ENCODE measurements around the gene ZNF165.
A peak's percentile ranks its signal among the peaks of the same experiment; 100 is the strongest.

Gene ZNF165

DNA sequence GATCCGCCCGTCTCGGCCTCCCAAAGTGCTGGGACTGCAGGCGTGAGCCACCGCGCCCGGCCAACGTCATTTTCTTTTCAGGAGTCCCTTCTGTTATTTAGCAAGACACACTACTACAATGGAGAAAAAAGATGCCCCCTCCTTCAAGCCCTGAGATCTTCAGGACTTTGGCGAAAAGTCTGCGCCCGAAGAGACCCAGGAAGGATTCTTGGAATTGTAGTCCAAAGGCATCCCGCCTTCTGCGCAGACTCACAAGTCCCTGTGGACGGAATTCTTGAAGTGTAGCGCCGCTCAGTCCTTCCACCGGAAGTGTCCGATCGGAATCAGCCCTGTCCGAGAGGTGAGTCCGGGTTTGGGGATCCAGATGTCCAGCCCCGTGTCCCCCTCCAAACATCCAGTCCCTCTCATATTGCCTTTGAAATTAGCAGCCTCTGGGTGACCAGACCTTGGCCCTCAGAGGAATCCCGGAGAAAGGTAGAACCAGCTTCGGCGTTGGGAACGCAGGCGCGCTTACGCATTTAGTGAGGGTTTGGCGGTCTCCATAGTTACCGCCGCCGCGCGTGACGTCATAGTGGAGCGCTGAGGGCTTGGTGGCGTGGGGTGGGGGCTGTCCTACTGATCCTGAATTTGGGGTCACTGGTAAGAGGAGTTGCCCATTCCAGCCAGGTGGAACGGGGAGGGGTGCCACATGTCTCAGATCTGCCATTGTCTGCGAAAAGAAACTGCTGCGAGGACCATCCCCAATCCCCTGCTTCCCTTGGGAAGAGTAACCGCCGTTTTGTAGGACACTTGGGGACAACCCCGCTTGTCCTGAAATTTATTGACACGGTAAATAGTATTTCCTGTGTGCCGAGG is 490 bp downstream of the ZNF165 start (continued):
- TF ChIP-seq MEIS1 (CRISPR knock-in tag; IDR thresholded peaks at IDR 0.05; ENCODE audit: borderline replicate concordance) (no peak), KLF9 (tag by site-specific recombination; IDR thresholded peaks at IDR 0.05; ENCODE audit: low read depth) (0 out of 2 replicates have a peak, but pooled peaks have one; percentile 13), ZNF521 (tag by site-specific recombination; IDR thresholded peaks at IDR 0.05) (no peak), IKZF3 (tag by site-specific recombination; IDR thresholded peaks at IDR 0.05) (peak; percentile 78), ZNF311 (tag by site-specific recombination; IDR thresholded peaks at IDR 0.05; ENCODE audit: borderline replicate concordance) (no peak)

DNA sequence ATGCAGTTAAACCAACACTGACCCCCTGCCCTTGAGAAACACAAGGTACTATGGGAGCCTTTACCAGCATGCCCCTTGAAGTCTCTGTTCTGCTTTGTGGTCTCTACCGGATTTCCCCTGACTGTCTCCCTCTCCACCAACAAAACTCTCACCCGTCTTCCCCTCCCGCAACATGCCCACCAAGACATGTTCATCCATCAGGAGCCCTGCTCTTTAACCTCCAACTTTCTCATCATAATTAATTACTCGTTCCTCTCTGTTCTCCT is 1.1 kb downstream of the ZNF165 start:
- POLR2A ChIA-PET: no interaction called here
- TF ChIP-seq ZNF76 (tag by site-specific recombination; IDR thresholded peaks at IDR 0.05; ENCODE audit: borderline replicate concordance, low read depth) (peak; percentile 74; the same call in 1 of the 2 replicates), ZNF2 (tag by site-specific recombination; IDR thresholded peaks at IDR 0.05) (no peak), ZNF223 (tag by site-specific recombination; IDR thresholded peaks at IDR 0.05) (no peak), ZBTB48 (tag by site-specific recombination; IDR thresholded peaks at IDR 0.05) (0 out of 2 replicates have a peak, but pooled peaks have one; percentile 8), PRDM1 (tag by site-specific recombination; IDR thresholded peaks at IDR 0.05) (peak; percentile 33; the same call in 1 of the 2 replicates)
- CTCF ChIA-PET: no interaction called here
- Histone ChIP-seq H3K9me3 (ENCODE audit: control insufficient read depth, insufficient read depth, low read depth, low read length) (no peaks in the 10 kb centered on the region), H3K4me3 (ENCODE audit: low read depth, low read length) (peak overlapping the region; percentile 93), H3K36me3 (ENCODE audit: control insufficient read depth in 2 of 2, insufficient read depth in 1 of 2, low read length in 2 of 2) (peaks cover 0 to 12% of the 10 kb centered on the region in 2 experiments; a peak in 1 of 3 replicates), H3K4me1 (ENCODE audit: control insufficient read depth, insufficient read depth, low read length) (no peaks in the 10 kb centered on the region), H3K27ac (ENCODE audit: extremely low read depth, low read depth, low read length) (no peak overlapping the region; the same call in 1 of the 2 replicates)

GRCh38 chr6:28082939-28083338 is 2.6 kb downstream of the ZNF165 start:
- no peak overlapping the region for H3K4me3 ChIP-seq (ENCODE audit: low read depth, low read length)
- H3K9me3 ChIP-seq (ENCODE audit: control insufficient read depth, insufficient read depth, low read depth, low read length): no peaks in the 10 kb centered on the region
- no peak overlapping the region for H3K27ac ChIP-seq (ENCODE audit: extremely low read depth, low read depth, low read length)
- H3K36me3 ChIP-seq (ENCODE audit: control insufficient read depth in 2 of 2, insufficient read depth in 1 of 2, low read length in 2 of 2): peaks cover 0 to 21% of the 10 kb centered on the region in 2 experiments; a peak in 2 of 3 replicates
- H3K4me1 ChIP-seq (ENCODE audit: control insufficient read depth, insufficient read depth, low read length): no peaks in the 10 kb centered on the region
- ChIA-PET POLR2A (no interaction called here), CTCF (no interaction called here)
- TF ChIP-seq TRIM28 (IDR thresholded peaks at IDR 0.05; ENCODE audit: borderline replicate concordance, low read length): no peak

GRCh38 chr6:28089054-28089453 is 8.7 kb downstream of the ZNF165 start:
- CTCF ChIA-PET: interaction anchor here (0.5 to 0.8 kb wide), 2 partner anchors 267 to 631 kb away, joined by 3 read pairs; no protein-coding TSS in a partner anchor
- no peak overlapping the region for H3K27ac ChIP-seq (ENCODE audit: extremely low read depth, low read depth, low read length)
- H3K9me3 ChIP-seq (ENCODE audit: control insufficient read depth, insufficient read depth, low read depth, low read length): no peaks in the 10 kb centered on the region
- POLR2A ChIA-PET: interaction anchor here (0.8 kb wide), 1 partner anchor 16 kb away, joined by 3 read pairs; no protein-coding TSS in a partner anchor
- H3K4me1 ChIP-seq (ENCODE audit: control insufficient read depth, insufficient read depth, low read length): no peaks in the 10 kb centered on the region
- peak; percentile 97 for TF ChIP-seq SETDB1 (IDR thresholded peaks at IDR 0.05; ENCODE audit: insufficient read length, low read length)
- TF ChIP-seq ZNF37A (tag by site-specific recombination; IDR thresholded peaks at IDR 0.05): no peak
- peaks cover 0 to 43% of the 10 kb centered on the region in 2 experiments; a peak in 2 of 3 replicates for H3K36me3 ChIP-seq (ENCODE audit: control insufficient read depth in 2 of 2, insufficient read depth in 1 of 2, low read length in 2 of 2)
- no peak overlapping the region for H3K4me3 ChIP-seq (ENCODE audit: low read depth, low read length)

DNA sequence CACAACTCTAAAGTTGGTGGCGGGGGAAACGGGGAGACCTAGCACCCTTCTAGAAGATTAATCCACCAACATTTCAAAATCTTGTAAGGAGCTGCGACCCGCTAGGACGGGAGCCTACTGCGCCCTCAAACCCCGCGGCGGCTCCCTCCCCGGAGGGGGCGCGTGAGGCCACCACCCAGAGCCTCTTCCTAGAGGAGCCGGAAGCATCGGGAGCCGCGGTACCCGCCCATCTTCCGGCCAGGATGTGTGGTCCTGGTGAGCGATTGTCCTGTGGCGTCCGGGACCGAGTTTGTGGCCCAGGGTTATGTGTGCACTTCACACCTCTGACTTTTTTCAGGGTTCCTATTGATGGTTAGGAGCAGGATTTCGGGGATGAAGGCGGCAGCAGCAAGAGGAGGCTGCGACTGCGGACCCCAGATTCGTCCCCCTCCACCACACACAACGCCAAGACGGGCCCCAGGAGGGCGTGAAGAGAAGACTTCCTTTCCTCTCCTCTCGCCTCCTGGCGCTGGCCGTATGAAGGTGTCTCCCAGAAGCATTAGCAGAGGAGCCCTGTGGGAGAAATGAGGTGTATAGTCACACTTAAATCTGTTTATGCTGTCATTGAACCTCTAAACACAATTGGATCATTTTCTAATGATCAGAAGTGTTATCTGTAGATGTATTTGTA is 10.7 kb downstream of the ZNF165 start:
- H3K36me3 ChIP-seq (ENCODE audit: control insufficient read depth in 2 of 2, insufficient read depth in 1 of 2, low read length in 2 of 2): peaks cover 0 to 35% of the 10 kb centered on the region in 2 experiments; a peak in 2 of 3 replicates
- H3K27ac ChIP-seq (ENCODE audit: extremely low read depth, low read depth, low read length): no peak overlapping the region
- H3K9me3 ChIP-seq (ENCODE audit: control insufficient read depth, insufficient read depth, low read depth, low read length): no peaks in the 10 kb centered on the region
- no peak overlapping the region for H3K4me3 ChIP-seq (ENCODE audit: low read depth, low read length)
- ChIA-PET CTCF (no interaction called here), POLR2A (no interaction called here)
- no peaks in the 10 kb centered on the region for H3K4me1 ChIP-seq (ENCODE audit: control insufficient read depth, insufficient read depth, low read length)
- TF ChIP-seq ZNF777 (tag by site-specific recombination; IDR thresholded peaks at IDR 0.05; ENCODE audit: borderline replicate concordance) (no peak), ZNF580 (tag by site-specific recombination; IDR thresholded peaks at IDR 0.05) (no peak), ZNF510 (tag by site-specific recombination; IDR thresholded peaks at IDR 0.05; ENCODE audit: insufficient replicate concordance) (no peak), ZNF335 (tag by site-specific recombination; conservative IDR thresholded peaks at IDR 0.05) (no peak), ZNF501 (tag by site-specific recombination; IDR thresholded peaks at IDR 0.05) (no peak)
- TF ChIP-seq, protein P1, sequence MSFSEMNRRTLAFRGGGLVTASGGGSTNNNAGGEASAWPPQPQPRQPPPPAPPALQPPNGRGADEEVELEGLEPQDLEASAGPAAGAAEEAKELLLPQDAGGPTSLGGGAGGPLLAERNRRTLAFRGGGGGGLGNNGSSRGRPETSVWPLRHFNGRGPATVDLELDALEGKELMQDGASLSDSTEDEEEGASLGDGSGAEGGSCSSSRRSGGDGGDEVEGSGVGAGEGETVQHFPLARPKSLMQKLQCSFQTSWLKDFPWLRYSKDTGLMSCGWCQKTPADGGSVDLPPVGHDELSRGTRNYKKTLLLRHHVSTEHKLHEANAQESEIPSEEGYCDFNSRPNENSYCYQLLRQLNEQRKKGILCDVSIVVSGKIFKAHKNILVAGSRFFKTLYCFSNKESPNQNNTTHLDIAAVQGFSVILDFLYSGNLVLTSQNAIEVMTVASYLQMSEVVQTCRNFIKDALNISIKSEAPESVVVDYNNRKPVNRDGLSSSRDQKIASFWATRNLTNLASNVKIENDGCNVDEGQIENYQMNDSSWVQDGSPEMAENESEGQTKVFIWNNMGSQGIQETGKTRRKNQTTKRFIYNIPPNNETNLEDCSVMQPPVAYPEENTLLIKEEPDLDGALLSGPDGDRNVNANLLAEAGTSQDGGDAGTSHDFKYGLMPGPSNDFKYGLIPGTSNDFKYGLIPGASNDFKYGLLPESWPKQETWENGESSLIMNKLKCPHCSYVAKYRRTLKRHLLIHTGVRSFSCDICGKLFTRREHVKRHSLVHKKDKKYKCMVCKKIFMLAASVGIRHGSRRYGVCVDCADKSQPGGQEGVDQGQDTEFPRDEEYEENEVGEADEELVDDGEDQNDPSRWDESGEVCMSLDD (tag by site-specific recombination; IDR thresholded peaks at IDR 0.05): no peak
- TF ChIP-seq, protein P2, sequence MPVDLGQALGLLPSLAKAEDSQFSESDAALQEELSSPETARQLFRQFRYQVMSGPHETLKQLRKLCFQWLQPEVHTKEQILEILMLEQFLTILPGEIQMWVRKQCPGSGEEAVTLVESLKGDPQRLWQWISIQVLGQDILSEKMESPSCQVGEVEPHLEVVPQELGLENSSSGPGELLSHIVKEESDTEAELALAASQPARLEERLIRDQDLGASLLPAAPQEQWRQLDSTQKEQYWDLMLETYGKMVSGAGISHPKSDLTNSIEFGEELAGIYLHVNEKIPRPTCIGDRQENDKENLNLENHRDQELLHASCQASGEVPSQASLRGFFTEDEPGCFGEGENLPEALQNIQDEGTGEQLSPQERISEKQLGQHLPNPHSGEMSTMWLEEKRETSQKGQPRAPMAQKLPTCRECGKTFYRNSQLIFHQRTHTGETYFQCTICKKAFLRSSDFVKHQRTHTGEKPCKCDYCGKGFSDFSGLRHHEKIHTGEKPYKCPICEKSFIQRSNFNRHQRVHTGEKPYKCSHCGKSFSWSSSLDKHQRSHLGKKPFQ (tag by site-specific recombination; IDR thresholded peaks at IDR 0.05): no peak

Data from HEK293 (cell line).